Measurements from ENCODE around the gene TCF7L1. TPM values are rescaled to one million over a fixed set of nuclear protein-coding genes. Genes with fewer than 3 reads are reported as not detected.

Gene TCF7L1
- total and polyA plus RNA-seq, 9 of the 15 experiments (the other 6 are each of a cell fraction or from before 2014, with no cell fraction given) = 0.03 to 0.11 (median 0.07) TPM; not detected in 5

DNA sequence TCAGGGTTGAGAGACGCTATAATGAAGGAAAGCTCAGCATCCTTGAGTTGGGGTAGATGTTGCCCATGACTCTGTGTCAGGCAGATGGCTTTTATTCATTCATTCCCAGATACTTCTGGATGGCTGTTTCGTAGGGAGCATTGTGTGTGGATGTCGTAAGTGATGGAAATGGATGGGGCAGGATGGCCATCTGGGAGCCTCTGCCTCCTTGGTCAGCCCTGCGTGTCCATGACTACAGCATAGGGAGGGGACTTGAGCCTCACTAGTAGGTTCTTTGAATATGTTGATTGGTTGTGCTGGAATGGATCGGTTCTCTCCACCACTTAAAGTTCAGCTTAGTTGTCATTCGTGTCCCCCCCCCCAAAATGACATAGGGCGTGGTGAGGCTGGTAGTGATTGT is 149.7 kb downstream of the TCF7L1 start:
- Histone ChIP-seq H3K4me1 (replicated peaks in 1 of 2; ENCODE audit: control insufficient read depth in 2 of 2, insufficient read depth in 2 of 2, low read length in 2 of 2) (no peaks in the 10 kb centered on the region; a peak in 1 of 5 replicates), H3K4me3 (no peak overlapping the region), H3K4me2 (ENCODE audit: insufficient read depth, low read length) (no peak overlapping the region), H3K36me3 (ENCODE audit: control insufficient read depth, insufficient read depth, low read length) (no peaks in the 10 kb centered on the region), H4K20me1 (replicated peaks; ENCODE audit: control insufficient read depth, insufficient read depth, low read length) (peaks cover 5% of the 10 kb centered on the region; the same call in 1 of the 2 replicates), H3K27ac (ENCODE audit: extremely low read depth, low read depth, low read length) (no peak overlapping the region), H3K9me1 (ENCODE audit: control insufficient read depth, insufficient read depth, low read length) (no peaks in the 10 kb centered on the region), H3K79me2 (ENCODE audit: control insufficient read depth, insufficient read depth, low read length) (no peaks in the 10 kb centered on the region), H3K27me3 (ENCODE audit: control insufficient read depth in 2 of 2, insufficient read depth in 2 of 2, low read length in 2 of 2) (peaks cover 48 to 84% of the 10 kb centered on the region in 2 experiments), H3K9ac (ENCODE audit: insufficient read depth in 1 of 2, low read depth in 2 of 2, low read length in 2 of 2) (no peak overlapping the region), H2AFZ (ENCODE audit: low read depth, low read length) (no peak overlapping the region), H3K9me3 (replicated peaks; ENCODE audit: control insufficient read depth, insufficient read depth, low read depth, low read length) (no peaks in the 10 kb centered on the region)
- no TSS peak for BruUV-seq (replicated peaks)
- ChIA-PET CTCF (ENCODE audit: low intra/inter-chr PET ratio) (no interaction called here), POLR2A (interaction anchor here (0.6 to 0.7 kb wide), 2 partner anchors 26 to 139 kb away, joined by 3 to 4 read pairs; no protein-coding TSS in a partner anchor)
- DNase-seq (ENCODE audit: extremely low read depth in 1 of 4, low spot score in 3 of 4) = no peak
- no peak for TF ChIP-seq POLR3A (IDR thresholded peaks at IDR 0.05; ENCODE audit: borderline replicate concordance, extremely low read depth, insufficient read depth, insufficient read length)
- no peak for TF ChIP-seq MBD2 (IDR thresholded peaks at IDR 0.05; ENCODE audit: borderline replicate concordance, low read depth)
- no peak for TF ChIP-seq HDAC3 (IDR thresholded peaks at IDR 0.05; ENCODE audit: borderline replicate concordance, partially characterized antibody)
- no peak for TF ChIP-seq ZBTB26 (CRISPR knock-in tag; IDR thresholded peaks at IDR 0.05)
- TF ChIP-seq, protein P1, sequence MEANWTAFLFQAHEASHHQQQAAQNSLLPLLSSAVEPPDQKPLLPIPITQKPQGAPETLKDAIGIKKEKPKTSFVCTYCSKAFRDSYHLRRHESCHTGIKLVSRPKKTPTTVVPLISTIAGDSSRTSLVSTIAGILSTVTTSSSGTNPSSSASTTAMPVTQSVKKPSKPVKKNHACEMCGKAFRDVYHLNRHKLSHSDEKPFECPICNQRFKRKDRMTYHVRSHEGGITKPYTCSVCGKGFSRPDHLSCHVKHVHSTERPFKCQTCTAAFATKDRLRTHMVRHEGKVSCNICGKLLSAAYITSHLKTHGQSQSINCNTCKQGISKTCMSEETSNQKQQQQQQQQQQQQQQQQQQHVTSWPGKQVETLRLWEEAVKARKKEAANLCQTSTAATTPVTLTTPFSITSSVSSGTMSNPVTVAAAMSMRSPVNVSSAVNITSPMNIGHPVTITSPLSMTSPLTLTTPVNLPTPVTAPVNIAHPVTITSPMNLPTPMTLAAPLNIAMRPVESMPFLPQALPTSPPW (CRISPR knock-in tag; IDR thresholded peaks at IDR 0.05) = no peak
- no peak for TF ChIP-seq MEF2D (tag; conservative IDR thresholded peaks at IDR 0.05; ENCODE audit: low read depth)
- no peak for TF ChIP-seq XRCC5 (IDR thresholded peaks at IDR 0.05; ENCODE audit: low read depth, low read length)
- intact Hi-C loops (cut with micrococcal nuclease) = no loop called here
- in situ Hi-C loops (cut with MboI) = no loop called here
- WGBS (ENCODE audit: insufficient coverage, low coverage, missing lambda C conversion rate) = 1% methylated on average over 7 of the region's 7 CpGs
- ATAC-seq = no peak
- no peak for FAIRE-seq

Measured in K562 (cell line).